Measurements from ENCODE around the gene FHAD1. TPM values are rescaled to one million over a fixed set of nuclear protein-coding genes. Genes with fewer than 3 reads are reported as not detected.

Gene FHAD1
- total RNA-seq, 1 experiment from 2014 or later: 2.0 TPM

DNA sequence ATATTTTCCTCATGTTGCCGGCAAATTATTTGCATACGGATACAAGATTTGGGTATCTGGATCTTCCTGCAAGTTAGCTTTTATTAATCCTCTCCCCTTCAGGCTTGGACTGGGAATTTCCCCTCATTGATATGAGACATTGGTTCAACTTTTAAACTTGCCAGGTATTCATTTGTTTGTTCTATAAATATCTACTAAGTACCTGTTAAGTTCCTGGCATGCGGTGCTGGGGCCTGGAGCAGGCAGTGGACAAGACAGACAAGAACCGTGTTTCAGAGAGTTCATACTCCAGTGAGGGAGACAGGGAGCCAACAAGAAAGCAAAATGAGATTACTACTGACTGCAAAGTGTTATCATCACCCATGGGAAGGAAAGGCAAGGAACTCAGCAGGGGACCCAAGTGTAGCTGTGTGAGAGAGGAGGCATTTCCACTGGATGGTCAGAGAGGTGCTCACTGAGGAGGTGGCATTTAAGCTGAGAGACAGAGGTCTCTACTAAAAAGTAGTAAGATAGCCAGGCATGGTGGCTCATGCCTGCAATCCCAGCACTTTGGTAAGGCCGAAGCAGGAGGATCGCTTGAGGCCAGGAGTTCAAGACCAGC lies 39.1 kb upstream of the FHAD1 start:
- POLR2A ChIA-PET (ENCODE audit: low non-redundant PET): no interaction called here
- TF ChIP-seq, protein P1, sequence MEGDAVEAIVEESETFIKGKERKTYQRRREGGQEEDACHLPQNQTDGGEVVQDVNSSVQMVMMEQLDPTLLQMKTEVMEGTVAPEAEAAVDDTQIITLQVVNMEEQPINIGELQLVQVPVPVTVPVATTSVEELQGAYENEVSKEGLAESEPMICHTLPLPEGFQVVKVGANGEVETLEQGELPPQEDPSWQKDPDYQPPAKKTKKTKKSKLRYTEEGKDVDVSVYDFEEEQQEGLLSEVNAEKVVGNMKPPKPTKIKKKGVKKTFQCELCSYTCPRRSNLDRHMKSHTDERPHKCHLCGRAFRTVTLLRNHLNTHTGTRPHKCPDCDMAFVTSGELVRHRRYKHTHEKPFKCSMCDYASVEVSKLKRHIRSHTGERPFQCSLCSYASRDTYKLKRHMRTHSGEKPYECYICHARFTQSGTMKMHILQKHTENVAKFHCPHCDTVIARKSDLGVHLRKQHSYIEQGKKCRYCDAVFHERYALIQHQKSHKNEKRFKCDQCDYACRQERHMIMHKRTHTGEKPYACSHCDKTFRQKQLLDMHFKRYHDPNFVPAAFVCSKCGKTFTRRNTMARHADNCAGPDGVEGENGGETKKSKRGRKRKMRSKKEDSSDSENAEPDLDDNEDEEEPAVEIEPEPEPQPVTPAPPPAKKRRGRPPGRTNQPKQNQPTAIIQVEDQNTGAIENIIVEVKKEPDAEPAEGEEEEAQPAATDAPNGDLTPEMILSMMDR (conservative IDR thresholded peaks at IDR 0.05; ENCODE audit: low read depth, low read length): no peak
- intact Hi-C loops (cut with micrococcal nuclease; ENCODE audit: unreplicated experiment): no loop called here
- Histone ChIP-seq H3K27ac (ENCODE audit: low read depth, low read length, poor library complexity, severe bottlenecking) (no peak overlapping the region), H3K4me3 (ENCODE audit: low read depth, low read length, poor library complexity, severe bottlenecking) (no peak overlapping the region), H3K4me1 (ENCODE audit: insufficient read depth, low read length, poor library complexity, severe bottlenecking) (no peaks in the 10 kb centered on the region), H3K27me3 (replicated peaks; ENCODE audit: insufficient read depth, low read depth, low read length, poor library complexity) (no peaks in the 10 kb centered on the region), H3K36me3 (ENCODE audit: insufficient read depth, low read length, poor library complexity, severe bottlenecking) (no peaks in the 10 kb centered on the region), H3K9me3 (ENCODE audit: low read depth, low read length, poor library complexity, severe bottlenecking) (no peaks in the 10 kb centered on the region)
- DNase-seq (ENCODE audit: low spot score): no peak
- no TSS peak for BruUV-seq (replicated peaks)
- CTCF ChIA-PET: no interaction called here

DNA sequence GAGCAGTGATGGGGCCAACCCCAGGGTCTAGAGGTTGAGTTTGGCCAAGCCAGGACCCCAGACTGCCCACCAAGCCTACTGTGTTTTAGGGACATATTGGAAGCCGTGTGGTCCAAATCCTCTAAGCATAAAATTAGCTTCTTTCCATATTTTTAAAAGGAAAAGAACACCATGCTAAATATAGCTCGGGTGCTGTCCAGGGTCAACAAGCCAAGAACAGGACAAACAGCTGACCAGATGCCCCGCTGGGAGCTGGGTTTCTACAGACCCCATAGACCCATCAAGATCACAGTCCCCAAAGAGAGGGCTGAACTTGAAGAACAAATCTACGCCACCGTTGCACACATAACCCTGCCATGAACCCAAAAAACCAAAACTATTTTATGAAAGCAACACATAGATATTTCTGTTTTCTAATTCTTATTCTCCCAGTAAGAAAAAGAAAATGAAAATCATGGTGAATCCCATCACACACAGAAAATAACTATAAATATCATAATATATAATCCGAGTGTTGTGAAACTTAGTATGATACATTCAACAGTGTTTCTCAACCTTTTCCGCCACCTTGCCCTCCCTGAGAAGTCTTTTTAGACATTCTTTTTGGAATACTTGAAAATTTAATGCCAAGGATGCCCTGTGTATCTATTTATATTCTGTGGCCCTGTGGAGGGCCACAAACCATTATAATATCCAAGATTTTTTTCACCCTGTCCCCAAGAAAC lies 36.2 kb upstream of the FHAD1 start:
- CTCF ChIA-PET: no interaction called here

DNA sequence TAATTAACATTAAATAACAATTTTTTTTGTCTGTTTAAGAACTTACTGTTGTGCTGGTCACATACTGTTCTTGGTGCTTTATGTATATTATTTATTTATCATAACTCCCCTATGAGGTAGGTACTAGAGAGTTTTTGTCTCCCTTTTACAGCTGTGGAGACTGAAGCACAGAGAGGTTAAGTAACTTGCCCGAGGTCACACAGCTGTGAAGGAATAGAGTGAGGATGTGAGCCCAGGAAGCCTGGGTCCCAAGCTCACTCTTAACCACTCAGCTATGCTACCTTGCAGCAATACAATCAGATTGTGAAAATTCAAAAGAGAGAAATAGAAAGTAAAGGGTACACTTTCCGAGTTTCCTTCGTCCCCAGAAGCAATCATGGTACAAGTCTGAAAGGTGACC lies 35.6 kb upstream of the FHAD1 start:
- POLR2A ChIA-PET (ENCODE audit: low non-redundant PET): no interaction called here

More for the DNA sequence above, 36.2 kb upstream of the FHAD1 start:
- TF ChIP-seq, protein P1 (conservative IDR thresholded peaks at IDR 0.05; ENCODE audit: low read depth, low read length): no peak
- no peak for TF ChIP-seq EZH2 (IDR thresholded peaks at IDR 0.05; ENCODE audit: borderline replicate concordance, low read depth, low read length, poor library complexity, severe bottlenecking)
- intact Hi-C loops (cut with micrococcal nuclease; ENCODE audit: unreplicated experiment): no loop called here
- H3K27me3 ChIP-seq (replicated peaks; ENCODE audit: insufficient read depth, low read depth, low read length, poor library complexity): no peaks in the 10 kb centered on the region
- POLR2A ChIA-PET (ENCODE audit: low non-redundant PET): no interaction called here
- DNase-seq (ENCODE audit: low spot score): no peak
- H3K9me3 ChIP-seq (ENCODE audit: low read depth, low read length, poor library complexity, severe bottlenecking): no peaks in the 10 kb centered on the region
- H3K4me1 ChIP-seq (ENCODE audit: insufficient read depth, low read length, poor library complexity, severe bottlenecking): no peaks in the 10 kb centered on the region
- H3K36me3 ChIP-seq (ENCODE audit: insufficient read depth, low read length, poor library complexity, severe bottlenecking): no peaks in the 10 kb centered on the region
- H3K27ac ChIP-seq (ENCODE audit: low read depth, low read length, poor library complexity, severe bottlenecking): no peak overlapping the region
- no TSS peak for BruUV-seq (replicated peaks)
- H3K4me3 ChIP-seq (ENCODE audit: low read depth, low read length, poor library complexity, severe bottlenecking): no peak overlapping the region

More for the DNA sequence above, 35.6 kb upstream of the FHAD1 start:
- CTCF ChIA-PET: no interaction called here
- Histone ChIP-seq H3K27me3 (replicated peaks; ENCODE audit: insufficient read depth, low read depth, low read length, poor library complexity) (no peaks in the 10 kb centered on the region), H3K4me1 (ENCODE audit: insufficient read depth, low read length, poor library complexity, severe bottlenecking) (no peaks in the 10 kb centered on the region), H3K4me3 (ENCODE audit: low read depth, low read length, poor library complexity, severe bottlenecking) (no peak overlapping the region), H3K9me3 (ENCODE audit: low read depth, low read length, poor library complexity, severe bottlenecking) (no peaks in the 10 kb centered on the region), H3K36me3 (ENCODE audit: insufficient read depth, low read length, poor library complexity, severe bottlenecking) (no peaks in the 10 kb centered on the region), H3K27ac (ENCODE audit: low read depth, low read length, poor library complexity, severe bottlenecking) (no peak overlapping the region)
- TF ChIP-seq, protein P1 (conservative IDR thresholded peaks at IDR 0.05; ENCODE audit: low read depth, low read length): no peak
- TF ChIP-seq EZH2 (IDR thresholded peaks at IDR 0.05; ENCODE audit: borderline replicate concordance, low read depth, low read length, poor library complexity, severe bottlenecking): no peak
- intact Hi-C loops (cut with micrococcal nuclease; ENCODE audit: unreplicated experiment): no loop called here
- DNase-seq (ENCODE audit: low spot score): no peak
- no TSS peak for BruUV-seq (replicated peaks)
